Cortex of kidney (tissue), 1 donor: Measurements from ENCODE around the gene OGFRL1.

Source experiments
- DNase-seq: peaks from one replicate; lab custom pipeline; 2025; lab: John Stamatoyannopoulos, UW

The OGFRL1 gene

GRCh38 chr6:71334768-71335167 is 46.2 kb downstream of the OGFRL1 start:
- no peak for DNase-seq

GRCh38 chr6:71335544-71335943 is 46.9 kb downstream of the OGFRL1 start:
- DNase-seq: no peak

GRCh38 chr6:71336901-71337300 is 48.3 kb downstream of the OGFRL1 start:
- DNase-seq: no peak

- no peak for DNase-seq
These were observed 50.1 kb downstream of the OGFRL1 start for GRCh38 chr6:71338540-71339316.

- DNase-seq: no peak
These were observed 54.2 kb downstream of the OGFRL1 start for GRCh38 chr6:71342772-71343171.

GRCh38 chr6:71345476-71346333 is 57.1 kb downstream of the OGFRL1 start:
- DNase-seq: no peak

GRCh38 chr6:71346334-71346694 is 57.7 kb downstream of the OGFRL1 start:
- DNase-seq: no peak

- DNase-seq: no peak
These were observed 58.5 kb downstream of the OGFRL1 start for GRCh38 chr6:71347119-71347518.

GRCh38 chr6:71349395-71349794 is 60.8 kb downstream of the OGFRL1 start:
- DNase-seq: no peak

GRCh38 chr6:71349976-71350615 is 61.5 kb downstream of the OGFRL1 start:
- DNase-seq: no peak

- no peak for DNase-seq
These were observed 62.6 kb downstream of the OGFRL1 start for GRCh38 chr6:71351190-71351589.
